Activated CD4-positive, alpha-beta T cell treated with anti-CD3 and anti-CD28 coated beads, Interleukin-2, amount 50 U/mL, for 4 hours (primary cell): ENCODE results near the gene RAB11FIP3.

ENCODE experiments used
- DNase-seq, 2 experiments: peaks; one replicate each; pipeline ENCODE4 v3.0.0-alpha.2; 2020

The RAB11FIP3 gene

DNA sequence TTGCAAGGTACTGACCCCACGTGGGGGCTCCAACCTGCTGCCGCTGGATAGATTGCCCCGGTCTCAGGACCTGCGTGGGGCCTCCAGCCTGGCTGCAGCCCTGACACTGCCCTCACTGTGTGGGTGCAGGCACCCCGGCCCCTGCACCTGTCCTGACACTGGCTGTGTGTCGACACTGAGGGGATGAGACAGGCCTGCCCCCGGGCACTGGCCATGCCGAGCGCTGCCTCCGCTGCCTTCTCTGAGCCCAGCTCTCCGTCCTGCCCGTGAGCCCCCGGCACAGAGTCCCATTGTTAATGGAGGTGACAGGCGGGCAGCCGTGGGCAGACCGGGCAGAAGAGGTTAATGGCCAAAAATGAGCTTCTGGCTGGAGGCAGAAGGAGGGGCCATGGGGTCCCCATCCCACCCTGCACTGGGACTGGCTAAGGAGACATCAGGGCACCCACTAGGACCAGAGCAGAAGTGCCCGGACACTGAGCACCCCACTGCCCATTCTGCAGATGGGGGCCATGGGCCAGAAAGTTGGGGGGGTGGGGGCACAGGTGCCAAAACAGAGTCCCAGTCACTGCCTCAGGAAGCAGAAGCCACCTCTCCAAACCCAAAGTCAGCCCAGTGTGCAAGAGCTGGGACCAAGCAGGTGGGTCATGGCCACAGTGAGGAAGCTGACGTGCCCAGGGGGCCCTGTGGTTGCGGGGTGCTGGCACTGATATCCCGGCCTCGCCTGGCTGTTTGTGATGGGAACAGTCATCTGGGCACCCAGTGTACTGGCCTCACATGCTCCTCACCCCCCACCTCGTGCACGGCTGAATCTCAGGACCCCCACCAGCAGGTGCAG, 132.2 kb downstream of the RAB11FIP3 start:
- DNase-seq, result no peak

DNA sequence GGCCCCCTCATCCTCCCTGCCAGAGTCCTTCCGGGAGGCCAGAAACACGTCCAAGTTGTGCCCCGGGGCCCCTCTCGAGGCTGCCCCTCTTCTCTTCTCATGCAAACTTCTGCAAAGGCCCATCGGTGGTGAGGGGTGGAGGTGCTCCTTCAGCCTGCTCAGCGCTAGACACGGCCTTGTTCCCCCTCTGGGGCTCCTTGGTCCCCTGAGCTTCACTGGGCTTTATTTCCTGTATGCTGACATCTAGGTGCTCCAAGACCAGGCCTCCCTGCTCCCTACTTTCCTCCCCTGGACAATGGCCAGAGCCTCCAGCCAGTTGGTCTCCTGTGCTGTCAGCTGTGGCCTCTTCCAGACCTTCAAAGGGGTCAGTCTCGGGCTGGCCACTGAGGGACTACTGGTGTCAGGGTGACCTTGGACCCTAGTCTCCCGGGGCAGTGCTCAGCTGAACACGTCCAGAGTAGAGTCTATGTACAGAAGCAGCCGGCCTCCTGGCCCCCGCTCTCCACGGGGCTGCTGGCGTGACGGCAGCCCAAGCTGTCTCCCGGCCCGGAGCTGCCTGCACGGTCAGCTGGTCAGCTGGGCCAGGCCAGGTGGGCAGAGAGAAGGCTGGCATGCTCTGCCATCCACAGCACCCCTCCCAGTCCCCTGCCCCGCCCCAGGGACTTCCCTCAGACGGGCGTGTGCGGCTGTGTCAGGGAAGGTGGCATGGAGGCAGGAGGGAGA, 133.0 kb downstream of the RAB11FIP3 start:
- no peak for DNase-seq

GRCh38 chr16:559021-559380, 133.6 kb downstream of the RAB11FIP3 start:
- no peak for DNase-seq

GRCh38 chr16:559411-560203, 134.2 kb downstream of the RAB11FIP3 start:
- no peak for DNase-seq

GRCh38 chr16:560204-560700, 134.8 kb downstream of the RAB11FIP3 start, which contains the start of gene PRR35:
Gene PRR35, plus strand, starts transcription at chr16:560394. Its CDS starts 2,901 bp downstream, at chr16:563295.
- DNase-seq, result no peak

GRCh38 chr16:560701-561412, 135.4 kb downstream of the RAB11FIP3 start:
- no peak for DNase-seq

DNA sequence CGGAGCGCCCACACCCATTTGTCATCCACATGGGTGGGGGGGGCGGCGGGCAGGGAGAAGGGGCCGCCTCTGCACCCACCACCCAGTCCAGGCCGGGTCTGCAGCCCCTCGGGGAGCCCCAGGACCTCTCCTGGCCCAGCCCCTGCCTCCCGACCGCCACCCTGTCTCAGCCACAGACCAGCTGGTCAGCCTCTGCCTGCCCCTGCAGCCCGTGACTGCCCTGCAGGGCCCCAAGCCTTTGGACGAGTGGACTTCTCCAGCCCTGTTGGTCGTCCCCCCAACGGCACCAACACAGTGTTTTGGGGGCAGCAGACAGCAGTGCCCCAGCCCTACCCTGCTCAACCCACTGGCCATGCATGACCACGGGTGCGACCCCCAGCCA, 136.0 kb downstream of the RAB11FIP3 start:
- DNase-seq, result no peak

DNA sequence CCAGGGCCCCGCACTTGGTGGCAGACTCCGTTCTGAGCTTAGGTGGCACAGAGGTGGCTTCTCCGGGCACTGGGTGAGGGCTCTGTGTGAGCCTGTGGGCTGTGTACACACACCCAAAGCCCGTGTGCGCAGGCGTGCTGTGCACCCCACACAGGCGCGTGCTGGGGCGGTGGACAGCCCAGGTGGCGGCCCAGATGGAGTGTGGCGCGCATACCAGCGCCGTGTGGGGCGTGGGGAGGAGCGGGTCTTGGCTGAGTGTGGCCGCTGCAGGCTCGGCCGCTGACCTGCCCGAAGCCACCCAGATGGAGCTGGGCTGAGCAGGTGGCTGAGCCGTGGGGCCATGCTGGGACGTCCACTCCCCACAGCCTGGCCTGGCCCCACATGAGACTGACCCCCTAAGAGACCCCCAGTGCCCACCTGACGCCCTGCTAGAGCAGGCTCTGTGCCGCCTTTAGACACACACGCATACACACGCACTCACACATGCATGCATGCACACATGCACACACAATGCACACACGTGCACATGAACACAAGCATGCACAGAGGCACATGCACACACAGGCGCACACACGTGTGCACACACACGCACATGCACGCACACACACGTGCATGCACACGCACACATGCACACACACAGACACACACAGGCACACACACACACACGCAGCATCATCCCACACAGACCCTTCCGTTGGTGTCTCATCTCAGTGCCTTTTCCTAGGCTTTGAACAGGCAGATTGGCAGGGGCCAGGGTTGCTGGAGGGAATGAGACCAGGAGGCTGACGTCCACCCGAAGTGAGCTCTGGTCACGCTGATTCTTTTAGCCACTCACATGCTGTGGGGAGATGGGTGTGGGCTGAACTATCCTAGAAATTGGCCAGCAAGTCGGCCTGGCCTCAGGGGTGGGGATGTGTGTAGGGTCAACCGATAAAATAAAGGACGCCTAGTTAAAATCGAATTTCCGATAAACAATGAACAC, 136.8 kb downstream of the RAB11FIP3 start:
- no peak for DNase-seq

DNA sequence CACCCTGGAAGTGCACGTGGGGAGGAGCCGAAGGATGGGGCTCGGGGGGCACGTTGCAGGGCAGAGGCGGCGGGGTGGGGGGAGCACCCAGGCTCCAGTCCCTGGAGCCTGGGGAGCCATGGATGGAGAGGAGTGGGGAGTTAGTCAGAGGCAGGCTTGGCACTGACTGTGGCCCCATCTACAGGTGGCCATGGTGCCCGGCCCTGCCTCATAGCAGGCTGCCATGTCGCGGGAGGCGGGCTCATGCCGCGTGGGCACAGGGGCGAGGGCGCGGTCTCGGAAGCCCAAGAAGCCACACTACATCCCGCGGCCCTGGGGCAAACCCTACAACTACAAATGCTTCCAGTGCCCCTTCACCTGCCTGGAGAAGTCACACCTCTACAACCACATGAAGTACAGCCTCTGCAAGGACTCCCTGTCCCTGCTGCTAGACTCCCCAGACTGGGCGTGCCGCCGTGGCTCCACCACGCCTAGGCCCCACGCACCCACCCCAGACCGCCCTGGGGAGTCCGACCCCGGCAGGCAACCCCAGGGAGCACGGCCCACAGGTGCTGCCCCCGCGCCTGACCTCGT, 137.7 kb downstream of the RAB11FIP3 start:
- DNase-seq, result no peak

DNA sequence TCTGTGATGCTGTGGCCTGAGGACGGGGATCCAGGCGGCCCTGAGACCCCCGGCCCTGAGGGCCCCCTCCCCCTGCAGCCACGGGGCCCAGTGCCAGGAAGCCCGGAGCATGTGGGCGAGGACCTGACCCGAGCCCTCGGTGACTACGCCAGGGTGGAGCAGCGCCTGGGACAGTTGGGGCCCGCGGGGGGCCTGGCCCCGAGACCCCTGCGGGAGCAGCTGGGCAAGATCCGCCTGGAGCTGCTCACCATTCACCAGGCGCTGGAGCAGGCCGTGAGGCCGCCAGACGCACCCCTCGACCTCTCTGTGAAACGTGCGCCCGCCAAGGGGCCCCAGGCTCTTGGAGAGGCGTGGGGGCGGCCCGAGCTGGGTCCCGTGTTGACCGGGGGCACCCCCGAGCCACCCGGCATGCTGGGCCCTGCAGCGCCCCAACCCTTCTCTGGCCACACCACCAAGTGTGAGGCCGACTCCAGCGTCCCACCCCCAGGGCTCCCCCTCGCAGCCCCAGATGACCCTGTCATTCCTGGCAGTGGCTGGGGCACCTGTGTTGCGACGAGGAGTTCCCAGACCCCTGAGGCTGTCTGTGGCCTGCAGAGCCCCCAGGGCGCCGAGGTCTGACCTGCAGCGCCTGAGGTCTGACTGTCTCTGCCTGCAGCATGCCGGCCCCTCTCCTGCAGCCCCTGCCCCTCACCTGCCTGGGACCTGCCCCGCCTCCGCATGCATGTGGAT, 139.4 kb downstream of the RAB11FIP3 start:
- DNase-seq, result no peak

DNA sequence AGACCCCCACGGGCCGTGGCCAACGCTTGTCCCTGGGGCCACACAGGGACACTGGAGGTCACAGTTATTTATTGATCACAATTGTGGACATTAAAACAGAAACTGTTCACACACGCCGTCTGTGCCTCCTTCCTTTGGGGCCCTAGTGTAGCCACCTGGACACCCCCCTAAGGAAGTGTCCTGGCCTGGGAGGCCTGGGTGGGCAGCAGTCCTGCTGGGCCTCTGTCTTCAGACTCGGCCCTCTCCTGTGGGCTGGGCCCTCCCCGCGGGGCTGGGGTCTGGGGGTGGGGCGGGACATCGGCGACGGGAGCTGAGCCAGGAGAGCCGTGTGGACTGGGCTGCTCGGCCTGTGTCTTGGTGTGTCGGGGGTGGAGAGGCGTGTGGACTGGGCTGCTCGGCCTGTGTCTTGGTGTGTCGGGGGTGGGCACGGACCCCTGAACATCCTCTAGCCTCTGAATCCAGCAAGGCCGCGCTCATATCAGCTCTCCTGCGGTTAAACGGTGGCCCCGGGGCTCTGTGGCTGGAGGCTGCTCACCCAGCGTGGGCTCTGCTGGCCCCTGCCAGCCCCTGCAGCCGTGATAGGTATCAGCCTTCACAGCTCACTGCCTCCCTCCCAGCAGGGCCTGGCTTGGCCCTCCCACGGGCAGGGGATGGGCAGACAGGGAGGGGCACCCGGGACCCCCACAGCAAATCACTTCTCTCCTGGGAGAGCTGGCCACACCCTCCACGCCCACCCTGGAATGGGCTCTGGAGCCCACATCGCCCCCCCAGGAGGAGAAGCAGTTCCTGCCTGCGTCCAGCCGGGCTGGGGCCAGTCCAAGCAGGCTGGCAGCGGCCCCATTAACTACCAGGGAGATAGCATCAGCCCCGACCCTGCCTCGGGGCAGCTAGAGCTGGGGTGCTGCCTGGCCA, 140.2 kb downstream of the RAB11FIP3 start:
- DNase-seq, result no peak

DNA sequence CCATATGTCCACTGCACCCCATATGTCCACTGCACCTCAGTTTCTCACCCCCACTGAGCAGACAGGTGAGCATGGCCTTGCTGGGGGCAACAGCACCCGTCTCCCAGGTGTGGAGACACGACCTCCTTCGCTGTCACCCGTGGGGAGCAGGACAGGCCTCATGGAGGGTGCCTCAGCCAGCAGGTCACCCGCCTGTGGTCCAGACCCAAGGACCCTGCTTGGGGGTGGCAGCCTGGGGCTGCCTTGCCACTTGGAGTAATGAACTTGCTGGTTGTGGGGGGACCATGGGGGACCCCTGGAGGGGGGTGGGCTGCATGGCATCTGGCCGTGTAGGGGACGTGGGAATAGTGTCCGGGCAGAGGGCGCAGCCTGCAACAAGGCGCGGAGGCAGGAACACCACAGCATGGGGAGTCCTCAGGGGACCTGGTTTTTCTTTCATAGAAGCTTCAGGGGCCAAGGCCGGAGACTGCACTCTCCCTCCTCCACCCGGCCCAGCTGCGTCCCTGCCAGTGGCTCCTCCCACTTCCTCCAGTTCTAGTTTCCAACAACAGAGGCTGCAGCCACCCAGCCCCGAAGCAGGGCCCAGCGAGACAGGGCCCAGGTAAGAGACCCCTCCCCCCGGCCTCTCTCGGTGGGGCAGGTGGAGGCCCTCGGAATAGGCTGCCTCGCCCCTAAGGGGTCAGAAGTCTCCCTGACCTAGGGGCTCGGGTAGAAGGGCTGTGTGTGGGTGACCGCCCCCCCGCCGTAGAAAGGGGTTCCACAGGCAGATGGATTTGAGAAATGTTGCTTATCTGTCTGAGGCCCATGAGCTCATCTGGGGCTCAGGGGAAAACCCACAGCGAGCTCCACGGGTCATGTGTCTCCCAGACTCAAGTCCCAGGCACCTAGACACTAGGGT, 141.3 kb downstream of the RAB11FIP3 start, which contains the start of gene NHLRC4:
Gene NHLRC4, plus strand, starts transcription at position 531 of the 898 bp plus-strand sequence. CDS start 1,043 bp downstream, outside the sequence.
- peak in 1 of 2 experiments; percentile 23 for DNase-seq

DNA sequence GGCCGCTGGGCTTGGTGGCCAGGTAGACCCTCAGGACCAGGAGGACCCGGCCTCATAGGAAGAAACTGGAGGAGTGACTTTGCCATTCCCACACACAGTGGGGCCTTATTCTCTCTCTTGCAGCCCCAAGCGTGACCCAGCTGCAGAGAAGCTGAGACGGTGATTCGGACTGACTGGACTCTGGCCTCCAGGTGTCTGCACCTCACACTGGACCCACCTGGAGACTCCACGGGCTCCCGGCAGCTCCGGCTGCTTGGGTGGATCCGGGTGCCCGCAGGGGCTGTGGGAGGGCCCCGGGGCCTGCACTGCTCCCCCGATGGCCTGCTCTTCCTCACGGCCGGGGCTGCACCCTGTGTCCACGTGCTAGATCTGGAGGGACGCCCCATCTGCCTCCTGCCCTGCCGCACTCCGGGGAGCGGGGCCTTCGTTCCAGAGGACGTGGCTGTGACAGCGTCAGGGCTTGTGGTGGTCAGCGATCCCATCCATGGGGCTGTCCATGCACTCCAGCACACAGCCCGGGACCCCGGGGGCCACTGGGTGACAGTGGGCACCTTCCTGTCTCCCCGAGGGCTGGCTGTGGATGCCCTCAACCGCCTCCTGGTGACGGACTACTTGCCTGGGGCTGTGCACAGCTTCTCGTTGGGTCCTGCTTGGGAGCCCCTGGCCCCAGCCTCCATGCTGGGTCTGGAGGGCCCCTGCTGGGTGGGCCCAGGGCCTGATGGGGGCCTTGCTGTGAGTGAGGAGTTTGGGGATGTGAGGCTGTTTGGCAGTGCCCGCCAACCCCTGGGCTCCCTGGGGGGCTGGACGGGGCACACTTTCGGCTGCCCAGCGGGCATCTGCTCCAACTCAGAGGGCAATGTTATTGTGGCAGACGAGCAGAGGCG, 142.2 kb downstream of the RAB11FIP3 start:
- no peak for DNase-seq

GRCh38 chr16:568401-569258, 143.2 kb downstream of the RAB11FIP3 start:
- DNase-seq, result no peak

- peak; percentile 38 to 43 for DNase-seq
Measured at GRCh38 chr16:569445-570254, 144.2 kb downstream of the RAB11FIP3 start, which contains the start of gene PIGQ. Gene PIGQ, plus strand, starts transcription at chr16:569968. Its CDS starts 4,107 bp downstream, at chr16:574075.
